WI38 (cell line): Measurements from ENCODE around the gene TMEM14A.

Experiments used
- H3K4me3 ChIP-seq: 2 replicates; pipeline ENCODE4 v1.5.1; 2011; ENCODE audit warnings: low read depth, mild to moderate bottlenecking, control low read depth, low read length
- CTCF ChIP-seq: IDR thresholded peaks from 2 replicates; pipeline ENCODE4 v1.5.1; 2012; ENCODE audit warnings: low read depth, mild to moderate bottlenecking, control low read depth, low read length

The TMEM14A gene

GRCh38 chr6:52733172-52733571 is 62.3 kb downstream of the TMEM14A start:
- H3K4me3 ChIP-seq = no peak overlapping the region
- TF ChIP-seq CTCF = no peak

- no peak for TF ChIP-seq CTCF
- H3K4me3 ChIP-seq = no peak overlapping the region
These were observed 63.2 kb downstream of the TMEM14A start for GRCh38 chr6:52734072-52734471.

GRCh38 chr6:52735071-52735470 is 64.2 kb downstream of the TMEM14A start:
- H3K4me3 ChIP-seq = no peak overlapping the region
- TF ChIP-seq CTCF = no peak

GRCh38 chr6:52736145-52736544 is 65.2 kb downstream of the TMEM14A start:
- no peak for TF ChIP-seq CTCF
- no peak overlapping the region for H3K4me3 ChIP-seq
